HCT116 (cell line): Measurements from ENCODE around the gene ALKBH6.

Experiments
- CEBPB ChIP-seq: IDR thresholded peaks from 2 replicates; pipeline ENCODE4 v1.6.1; 2012; ENCODE audit warnings: low read depth
- ELF1 ChIP-seq: IDR thresholded peaks from 2 replicates; pipeline ENCODE4 v1.6.1; 2012; ENCODE audit warnings: low read depth, borderline replicate concordance
- EZH2 ChIP-seq: fragments of 200-600 bp; sonication (generic); IDR thresholded peaks from 2 replicates; pipeline ENCODE4 v1.6.1; 2017; ENCODE audit warnings: antibody characterized with exemption, mixed run types
- EZH2phosphoT487 ChIP-seq: fragments of 200-600 bp; IDR thresholded peaks from 2 replicates; pipeline ENCODE4 v1.6.1; 2018; ENCODE audit warnings: antibody characterized with exemption, borderline replicate concordance
- JUND ChIP-seq: IDR thresholded peaks from 2 replicates; pipeline ENCODE4 v1.6.1; 2012
- MAX ChIP-seq: IDR thresholded peaks from 2 replicates; pipeline ENCODE4 v1.6.1; 2012
- POLR2A ChIP-seq: IDR thresholded peaks from 2 replicates; pipeline ENCODE4 v1.7.0; 2011; ENCODE audit warnings: borderline replicate concordance; ENCODE audit not compliant: insufficient read depth, insufficient read length; ENCODE audit errors: extremely low read depth
- POLR2AphosphoS5 ChIP-seq: IDR thresholded peaks from 2 replicates; pipeline ENCODE4 v1.6.1; 2011; ENCODE audit warnings: mild to moderate bottlenecking, low read depth, low read length, moderate library complexity
- YY1 ChIP-seq: IDR thresholded peaks from 2 replicates; pipeline ENCODE4 v1.6.1; 2011; ENCODE audit warnings: low read length, low read depth, moderate library complexity, mild to moderate bottlenecking; ENCODE audit not compliant: insufficient replicate concordance; ENCODE audit errors: extremely low read depth
- ZNF274 ChIP-seq: fragments of 200-500 bp; sonication (Bioruptor generic); IDR thresholded peaks from 2 replicates; pipeline ENCODE4 v1.6.1; 2014; ENCODE audit warnings: mild to moderate bottlenecking, low read depth, low read length, inconsistent platforms
- TF ChIP-seq, protein P1 (sequence below), 3 experiments: fragments of 200-600 bp in 1 of 3; sonication (generic) in 1 of 3; IDR thresholded peaks in 2 of 3; conservative IDR thresholded peaks in 1 of 3; 2 replicates each; pipeline ENCODE4 v1.5.1; 2012 to 2017; ENCODE audit warnings: low read depth in 2 of 3, low read length in 2 of 3, antibody characterized with exemption in 1 of 3, borderline replicate concordance in 1 of 3, control low read depth in 1 of 3, mild to moderate bottlenecking in 1 of 3, mixed read lengths in 1 of 3, mixed run types in 1 of 3, moderate library complexity in 1 of 3; ENCODE audit not compliant: insufficient read depth in 1 of 3
- TF ChIP-seq, protein P2 (sequence below): IDR thresholded peaks from 2 replicates; pipeline ENCODE4 v1.6.1; 2012; ENCODE audit warnings: low read depth

DNA sequence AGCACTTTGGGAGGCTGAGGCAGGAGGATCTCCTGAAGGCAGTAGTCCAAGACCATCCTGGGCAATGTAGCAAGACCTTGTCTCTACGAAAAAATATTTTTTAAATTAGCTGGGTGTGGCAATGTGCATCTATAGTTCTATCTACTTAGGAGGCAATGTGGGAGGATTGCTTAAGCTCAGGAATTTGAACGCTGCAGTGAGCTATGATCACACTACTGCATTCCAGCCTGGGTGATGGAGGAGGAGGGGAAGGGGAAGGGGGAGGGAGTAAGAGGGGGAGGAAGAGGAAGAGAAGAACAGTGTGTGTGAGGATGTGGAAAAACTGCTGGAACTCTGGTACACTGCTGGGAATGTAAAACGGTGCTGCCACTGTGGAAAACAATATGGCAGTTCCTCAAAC, 27.8 kb upstream of the ALKBH6 start:
- TF ChIP-seq, protein P1, sequence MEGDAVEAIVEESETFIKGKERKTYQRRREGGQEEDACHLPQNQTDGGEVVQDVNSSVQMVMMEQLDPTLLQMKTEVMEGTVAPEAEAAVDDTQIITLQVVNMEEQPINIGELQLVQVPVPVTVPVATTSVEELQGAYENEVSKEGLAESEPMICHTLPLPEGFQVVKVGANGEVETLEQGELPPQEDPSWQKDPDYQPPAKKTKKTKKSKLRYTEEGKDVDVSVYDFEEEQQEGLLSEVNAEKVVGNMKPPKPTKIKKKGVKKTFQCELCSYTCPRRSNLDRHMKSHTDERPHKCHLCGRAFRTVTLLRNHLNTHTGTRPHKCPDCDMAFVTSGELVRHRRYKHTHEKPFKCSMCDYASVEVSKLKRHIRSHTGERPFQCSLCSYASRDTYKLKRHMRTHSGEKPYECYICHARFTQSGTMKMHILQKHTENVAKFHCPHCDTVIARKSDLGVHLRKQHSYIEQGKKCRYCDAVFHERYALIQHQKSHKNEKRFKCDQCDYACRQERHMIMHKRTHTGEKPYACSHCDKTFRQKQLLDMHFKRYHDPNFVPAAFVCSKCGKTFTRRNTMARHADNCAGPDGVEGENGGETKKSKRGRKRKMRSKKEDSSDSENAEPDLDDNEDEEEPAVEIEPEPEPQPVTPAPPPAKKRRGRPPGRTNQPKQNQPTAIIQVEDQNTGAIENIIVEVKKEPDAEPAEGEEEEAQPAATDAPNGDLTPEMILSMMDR (IDR thresholded peaks at IDR 0.05 in 2 of 3, conservative IDR thresholded peaks at IDR 0.05 in 1 of 3; ENCODE audit: borderline replicate concordance in 1 of 3, insufficient read depth in 1 of 3, low read depth in 2 of 3, low read length in 2 of 3) = no peak
- TF ChIP-seq JUND (no peak), EZH2 (no peak), YY1 (no peak), EZH2phosphoT487 (no peak), MAX (no peak), ZNF274 (no peak), POLR2AphosphoS5 (no peak), POLR2A (no peak), ELF1 (no peak), CEBPB (no peak)
- TF ChIP-seq, protein P2, sequence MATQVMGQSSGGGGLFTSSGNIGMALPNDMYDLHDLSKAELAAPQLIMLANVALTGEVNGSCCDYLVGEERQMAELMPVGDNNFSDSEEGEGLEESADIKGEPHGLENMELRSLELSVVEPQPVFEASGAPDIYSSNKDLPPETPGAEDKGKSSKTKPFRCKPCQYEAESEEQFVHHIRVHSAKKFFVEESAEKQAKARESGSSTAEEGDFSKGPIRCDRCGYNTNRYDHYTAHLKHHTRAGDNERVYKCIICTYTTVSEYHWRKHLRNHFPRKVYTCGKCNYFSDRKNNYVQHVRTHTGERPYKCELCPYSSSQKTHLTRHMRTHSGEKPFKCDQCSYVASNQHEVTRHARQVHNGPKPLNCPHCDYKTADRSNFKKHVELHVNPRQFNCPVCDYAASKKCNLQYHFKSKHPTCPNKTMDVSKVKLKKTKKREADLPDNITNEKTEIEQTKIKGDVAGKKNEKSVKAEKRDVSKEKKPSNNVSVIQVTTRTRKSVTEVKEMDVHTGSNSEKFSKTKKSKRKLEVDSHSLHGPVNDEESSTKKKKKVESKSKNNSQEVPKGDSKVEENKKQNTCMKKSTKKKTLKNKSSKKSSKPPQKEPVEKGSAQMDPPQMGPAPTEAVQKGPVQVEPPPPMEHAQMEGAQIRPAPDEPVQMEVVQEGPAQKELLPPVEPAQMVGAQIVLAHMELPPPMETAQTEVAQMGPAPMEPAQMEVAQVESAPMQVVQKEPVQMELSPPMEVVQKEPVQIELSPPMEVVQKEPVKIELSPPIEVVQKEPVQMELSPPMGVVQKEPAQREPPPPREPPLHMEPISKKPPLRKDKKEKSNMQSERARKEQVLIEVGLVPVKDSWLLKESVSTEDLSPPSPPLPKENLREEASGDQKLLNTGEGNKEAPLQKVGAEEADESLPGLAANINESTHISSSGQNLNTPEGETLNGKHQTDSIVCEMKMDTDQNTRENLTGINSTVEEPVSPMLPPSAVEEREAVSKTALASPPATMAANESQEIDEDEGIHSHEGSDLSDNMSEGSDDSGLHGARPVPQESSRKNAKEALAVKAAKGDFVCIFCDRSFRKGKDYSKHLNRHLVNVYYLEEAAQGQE = no peak
